HCT116 (cell line): ENCODE data around the gene RIMBP3C.
"Not testable (repeated sequence)": the region's sequence is repeated elsewhere in the genome, so short reads cannot be mapped to it uniquely, and the experiment has no call there.

Experiments
- EZH2 ChIP-seq: fragments of 200-600 bp; sonication (generic); IDR thresholded peaks from 2 replicates; pipeline ENCODE4 v1.6.1; 2017; ENCODE audit warnings: antibody characterized with exemption, mixed run types
- POLR2A ChIP-seq: IDR thresholded peaks from 2 replicates; pipeline ENCODE4 v1.7.0; 2011; ENCODE audit warnings: borderline replicate concordance; ENCODE audit not compliant: insufficient read depth, insufficient read length; ENCODE audit errors: extremely low read depth
- REST ChIP-seq: IDR thresholded peaks from 2 replicates; pipeline ENCODE4 v1.6.1; 2012; ENCODE audit warnings: low read depth
- ZNF274 ChIP-seq: fragments of 200-500 bp; sonication (Bioruptor generic); IDR thresholded peaks from 2 replicates; pipeline ENCODE4 v1.6.1; 2014; ENCODE audit warnings: mild to moderate bottlenecking, low read depth, low read length, inconsistent platforms
- TF ChIP-seq, protein P1 (sequence below), 3 experiments: fragments of 200-600 bp in 1 of 3; sonication (generic) in 1 of 3; IDR thresholded peaks in 2 of 3; conservative IDR thresholded peaks in 1 of 3; 2 replicates each; pipeline ENCODE4 v1.5.1; 2012 to 2017; ENCODE audit warnings: low read depth in 2 of 3, low read length in 2 of 3, antibody characterized with exemption in 1 of 3, borderline replicate concordance in 1 of 3, control low read depth in 1 of 3, mild to moderate bottlenecking in 1 of 3, mixed read lengths in 1 of 3, mixed run types in 1 of 3, moderate library complexity in 1 of 3; ENCODE audit not compliant: insufficient read depth in 1 of 3

DNA sequence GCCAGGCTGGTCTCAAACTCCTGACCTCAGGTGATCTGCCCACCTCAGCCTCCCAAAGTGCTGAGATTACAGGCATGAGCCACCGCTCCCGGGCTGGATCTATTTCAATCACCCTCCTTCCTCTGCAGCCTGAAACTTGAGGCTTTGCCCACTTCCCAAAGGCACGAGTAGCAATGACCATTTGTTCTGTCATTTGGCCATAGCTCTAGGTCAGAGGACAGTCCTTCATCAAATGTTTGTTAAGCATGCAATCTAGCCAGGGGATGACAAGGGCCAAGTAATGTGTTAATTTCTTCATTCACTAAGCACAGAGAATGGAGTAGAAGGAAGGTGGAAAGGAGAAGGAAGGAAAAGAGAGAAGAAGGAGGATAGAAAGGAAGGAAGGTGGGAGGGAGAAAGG, 9.4 kb upstream of the RIMBP3C start:
- TF ChIP-seq POLR2A, EZH2, ZNF274, REST: not testable (repeated sequence)
- TF ChIP-seq, protein P1, sequence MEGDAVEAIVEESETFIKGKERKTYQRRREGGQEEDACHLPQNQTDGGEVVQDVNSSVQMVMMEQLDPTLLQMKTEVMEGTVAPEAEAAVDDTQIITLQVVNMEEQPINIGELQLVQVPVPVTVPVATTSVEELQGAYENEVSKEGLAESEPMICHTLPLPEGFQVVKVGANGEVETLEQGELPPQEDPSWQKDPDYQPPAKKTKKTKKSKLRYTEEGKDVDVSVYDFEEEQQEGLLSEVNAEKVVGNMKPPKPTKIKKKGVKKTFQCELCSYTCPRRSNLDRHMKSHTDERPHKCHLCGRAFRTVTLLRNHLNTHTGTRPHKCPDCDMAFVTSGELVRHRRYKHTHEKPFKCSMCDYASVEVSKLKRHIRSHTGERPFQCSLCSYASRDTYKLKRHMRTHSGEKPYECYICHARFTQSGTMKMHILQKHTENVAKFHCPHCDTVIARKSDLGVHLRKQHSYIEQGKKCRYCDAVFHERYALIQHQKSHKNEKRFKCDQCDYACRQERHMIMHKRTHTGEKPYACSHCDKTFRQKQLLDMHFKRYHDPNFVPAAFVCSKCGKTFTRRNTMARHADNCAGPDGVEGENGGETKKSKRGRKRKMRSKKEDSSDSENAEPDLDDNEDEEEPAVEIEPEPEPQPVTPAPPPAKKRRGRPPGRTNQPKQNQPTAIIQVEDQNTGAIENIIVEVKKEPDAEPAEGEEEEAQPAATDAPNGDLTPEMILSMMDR (IDR thresholded peaks at IDR 0.05 in 2 of 3, conservative IDR thresholded peaks at IDR 0.05 in 1 of 3; ENCODE audit: borderline replicate concordance in 1 of 3, insufficient read depth in 1 of 3, low read depth in 2 of 3, low read length in 2 of 3) = not testable (repeated sequence)
